Measurements from ENCODE around the gene GABRG1. TPM values are rescaled to one million over a fixed set of nuclear protein-coding genes. Genes with fewer than 3 reads are reported as not detected.

GABRG1 gene
- total and polyA plus RNA-seq, 2 of the 8 experiments (the other 6 are each of a cell fraction or from before 2014, with no cell fraction given), result 0.11 to 0.43 TPM

DNA sequence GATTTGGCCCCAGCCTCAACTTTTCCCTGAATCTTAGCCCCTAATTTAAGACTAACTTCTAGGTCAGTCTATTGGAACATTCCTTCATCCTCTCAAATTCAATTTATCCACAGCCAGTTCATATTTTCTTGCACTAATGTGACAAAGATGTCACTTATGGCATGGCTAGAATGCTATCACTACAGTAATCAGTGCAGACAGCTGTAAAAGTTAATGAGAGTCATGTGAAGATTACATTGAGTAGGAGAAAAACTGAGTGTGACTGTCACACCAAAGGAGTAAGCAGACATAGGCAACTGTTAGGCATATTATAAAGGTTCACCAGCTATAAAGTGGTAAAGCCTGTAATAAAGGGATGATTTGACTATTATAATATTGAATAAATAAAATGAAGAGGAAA lies 42.6 kb downstream of the GABRG1 start:
- no peak overlapping the region for H4K5ac ChIP-seq (ENCODE audit: insufficient read length, low read depth, low read length)
- H3K56ac ChIP-seq (replicated peaks; ENCODE audit: insufficient read length, low read depth, low read length), result no peak overlapping the region
- no peak overlapping the region for H3K4me2 ChIP-seq (ENCODE audit: insufficient read depth in 1 of 2, low read depth in 2 of 2, low read length in 2 of 2)
- FAIRE-seq, result no peak
- H3K18ac ChIP-seq (ENCODE audit: extremely low read depth, low read length), result no peak overlapping the region
- H3K79me2 ChIP-seq (ENCODE audit: control insufficient read depth in 1 of 2, insufficient read depth in 2 of 2, low read length in 2 of 2), result no peaks in the 10 kb centered on the region
- no peaks in the 10 kb centered on the region for H3K23me2 ChIP-seq (ENCODE audit: low read depth, low read length)
- no peaks in the 10 kb centered on the region for H3K4me1 ChIP-seq (replicated peaks in 1 of 4; ENCODE audit: control insufficient read depth in 3 of 4, insufficient read depth in 4 of 4, low read length in 3 of 4)
- peaks cover 0 to 1% (median 0%) of the 10 kb centered on the region in 4 experiments; a peak in 1 of 7 replicates for H3K27me3 ChIP-seq (replicated peaks in 1 of 4; ENCODE audit: control insufficient read depth in 3 of 4, extremely low read depth in 1 of 4, insufficient read depth in 3 of 4, low read length in 3 of 4)
- no peak overlapping the region for H4K8ac ChIP-seq (ENCODE audit: extremely low read depth, insufficient read depth, low read length)
- no peak for DNase-seq (ENCODE audit: low read depth in 1 of 2, low spot score in 2 of 2)
- CTCF ChIA-PET (ENCODE audit: partially characterized antibody), result no interaction called here
- no peak overlapping the region for H2BK15ac ChIP-seq (ENCODE audit: low read length)
- POLR2A ChIA-PET (ENCODE audit: partially characterized antibody), result no interaction called here
- H4K20me1 ChIP-seq (replicated peaks in 1 of 2; ENCODE audit: control insufficient read depth in 1 of 2, insufficient read depth in 2 of 2, low read length in 2 of 2), result no peaks in the 10 kb centered on the region
- no peak overlapping the region for H2BK12ac ChIP-seq (ENCODE audit: low read depth, low read length)
- no peak overlapping the region for H3K4ac ChIP-seq (replicated peaks; ENCODE audit: insufficient read length, low read depth, low read length)
- no peaks in the 10 kb centered on the region for H3K9me3 ChIP-seq (ENCODE audit: insufficient read depth in 2 of 2, low read depth in 1 of 2, low read length in 1 of 2)
- no peak overlapping the region for H3K23ac ChIP-seq (ENCODE audit: insufficient read length)
- no peaks in the 10 kb centered on the region for H3K36me3 ChIP-seq (ENCODE audit: control insufficient read depth in 2 of 4, insufficient read depth in 4 of 4, low read length in 3 of 4)
- H2BK5ac ChIP-seq (ENCODE audit: low read depth, low read length), result no peak overlapping the region
- no peak overlapping the region for H3K4me3 ChIP-seq (ENCODE audit: extremely low read depth in 1 of 4, insufficient read depth in 2 of 4, low read depth in 3 of 4, low read length in 4 of 4)
- H3K9ac ChIP-seq (replicated peaks in 1 of 4; ENCODE audit: extremely low read depth in 1 of 4, low read depth in 3 of 4, low read length in 3 of 4), result no peak overlapping the region
- no peak overlapping the region for H4K91ac ChIP-seq (replicated peaks; ENCODE audit: insufficient read length, low read length)
- no peak overlapping the region for H3K27ac ChIP-seq (ENCODE audit: low read depth, low read length)
- TF ChIP-seq SP2 (IDR thresholded peaks at IDR 0.05; ENCODE audit: low read length), result no peak
- TF ChIP-seq SP4 (IDR thresholded peaks at IDR 0.05; ENCODE audit: low read length), result no peak
- H3K14ac ChIP-seq (ENCODE audit: insufficient read length), result no peak overlapping the region
- no peak overlapping the region for H2AFZ ChIP-seq (ENCODE audit: low read length)
- no peak overlapping the region for H2BK20ac ChIP-seq (ENCODE audit: low read length)
- no peaks in the 10 kb centered on the region for H3K79me1 ChIP-seq (ENCODE audit: low read depth, low read length)
- no peak overlapping the region for H2BK120ac ChIP-seq (replicated peaks; ENCODE audit: low read depth, low read length)
- no peak overlapping the region for H2AK5ac ChIP-seq (ENCODE audit: low read depth, low read length)
